ENCODE measurements around the gene CD79B. TPM values are rescaled to one million over a fixed set of nuclear protein-coding genes. Genes with fewer than 3 reads are reported as not detected.

Gene CD79B
- total RNA-seq, 1 experiment from 2014 or later: not detected

DNA sequence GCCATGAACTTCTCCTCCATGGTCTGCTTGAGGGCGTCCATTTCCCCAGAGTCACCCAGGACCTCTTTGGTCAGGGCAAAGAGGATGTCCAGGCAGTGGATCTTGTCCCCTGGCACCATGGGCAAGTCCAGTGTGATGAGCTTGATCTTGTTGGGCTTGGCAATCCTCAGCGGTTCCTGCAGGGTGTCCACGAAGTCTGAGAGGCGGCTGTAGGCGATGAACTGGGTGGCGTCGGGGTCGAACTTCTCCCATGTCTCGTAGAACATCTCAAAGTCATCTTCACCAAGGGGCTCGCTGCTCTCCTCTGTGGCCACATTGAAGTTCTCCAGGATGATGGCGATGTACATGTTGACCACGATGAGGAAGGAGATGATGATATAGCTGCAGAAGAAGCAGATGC lies 9.0 kb upstream of the CD79B start:
- Histone ChIP-seq H3K36me3 (ENCODE audit: control insufficient read depth, insufficient read depth, low read length) (no peaks in the 10 kb centered on the region), H3K27me3 (replicated peaks; ENCODE audit: control insufficient read depth, insufficient read depth, low read length) (no peaks in the 10 kb centered on the region), H3K4me3 (ENCODE audit: low read depth, low read length) (no peak overlapping the region), H3K4me1 (no peaks in the 10 kb centered on the region), H3K9me3 (0 out of 2 replicates have a peak, but pooled peaks cover 4% of the 10 kb centered on the region)
- TF ChIP-seq, protein P1, sequence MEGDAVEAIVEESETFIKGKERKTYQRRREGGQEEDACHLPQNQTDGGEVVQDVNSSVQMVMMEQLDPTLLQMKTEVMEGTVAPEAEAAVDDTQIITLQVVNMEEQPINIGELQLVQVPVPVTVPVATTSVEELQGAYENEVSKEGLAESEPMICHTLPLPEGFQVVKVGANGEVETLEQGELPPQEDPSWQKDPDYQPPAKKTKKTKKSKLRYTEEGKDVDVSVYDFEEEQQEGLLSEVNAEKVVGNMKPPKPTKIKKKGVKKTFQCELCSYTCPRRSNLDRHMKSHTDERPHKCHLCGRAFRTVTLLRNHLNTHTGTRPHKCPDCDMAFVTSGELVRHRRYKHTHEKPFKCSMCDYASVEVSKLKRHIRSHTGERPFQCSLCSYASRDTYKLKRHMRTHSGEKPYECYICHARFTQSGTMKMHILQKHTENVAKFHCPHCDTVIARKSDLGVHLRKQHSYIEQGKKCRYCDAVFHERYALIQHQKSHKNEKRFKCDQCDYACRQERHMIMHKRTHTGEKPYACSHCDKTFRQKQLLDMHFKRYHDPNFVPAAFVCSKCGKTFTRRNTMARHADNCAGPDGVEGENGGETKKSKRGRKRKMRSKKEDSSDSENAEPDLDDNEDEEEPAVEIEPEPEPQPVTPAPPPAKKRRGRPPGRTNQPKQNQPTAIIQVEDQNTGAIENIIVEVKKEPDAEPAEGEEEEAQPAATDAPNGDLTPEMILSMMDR (IDR thresholded peaks at IDR 0.05; ENCODE audit: insufficient read depth in 1 of 2, low read depth in 1 of 2, low read length in 1 of 2, severe bottlenecking in 1 of 2, unreplicated experiment in 1 of 2): no peak
- ChIA-PET POLR2A (no interaction called here), CTCF (interaction anchor here (0.6 kb wide), 1 partner anchor 13 kb away, joined by 5 read pairs; no protein-coding TSS in a partner anchor)
- peaks cover 16% of the 10 kb centered on the region for H3K36me3 Mint-ChIP-seq (ENCODE audit: insufficient read depth, unreplicated experiment)
- BruUV-seq (replicated peaks): no TSS peak
- no peak overlapping the region for H3K4me3 Mint-ChIP-seq (ENCODE audit: unreplicated experiment)
- no peaks in the 10 kb centered on the region for H3K9me3 Mint-ChIP-seq (ENCODE audit: unreplicated experiment)
- no peaks in the 10 kb centered on the region for H3K4me1 Mint-ChIP-seq (ENCODE audit: low read depth, unreplicated experiment)
- no peak overlapping the region for H3K27ac Mint-ChIP-seq (ENCODE audit: unreplicated experiment)
- no peak for DNase-seq
- peaks cover 3% of the 10 kb centered on the region for H3K27me3 Mint-ChIP-seq (ENCODE audit: insufficient read depth, unreplicated experiment)
- intact Hi-C loops (cut with micrococcal nuclease; ENCODE audit: unreplicated experiment): no loop called here

GRCh38 chr17:63940584-63940983 lies 8.5 kb upstream of the CD79B start:
- TF ChIP-seq, protein P1 (IDR thresholded peaks at IDR 0.05; ENCODE audit: insufficient read depth in 1 of 2, low read depth in 1 of 2, low read length in 1 of 2, severe bottlenecking in 1 of 2, unreplicated experiment in 1 of 2): no peak
- H3K9me3 Mint-ChIP-seq (ENCODE audit: unreplicated experiment): no peaks in the 10 kb centered on the region
- intact Hi-C loops (cut with micrococcal nuclease; ENCODE audit: unreplicated experiment): no loop called here
- DNase-seq: no peak
- ChIA-PET CTCF (no interaction called here), POLR2A (no interaction called here)
- Histone ChIP-seq H3K27me3 (replicated peaks; ENCODE audit: control insufficient read depth, insufficient read depth, low read length) (no peaks in the 10 kb centered on the region), H3K4me1 (no peaks in the 10 kb centered on the region), H3K9me3 (0 out of 2 replicates have a peak, but pooled peaks cover 4% of the 10 kb centered on the region), H3K4me3 (ENCODE audit: low read depth, low read length) (no peak overlapping the region), H3K36me3 (ENCODE audit: control insufficient read depth, insufficient read depth, low read length) (no peaks in the 10 kb centered on the region)
- H3K27ac Mint-ChIP-seq (ENCODE audit: unreplicated experiment): no peak overlapping the region
- peaks cover 16% of the 10 kb centered on the region for H3K36me3 Mint-ChIP-seq (ENCODE audit: insufficient read depth, unreplicated experiment)
- H3K4me1 Mint-ChIP-seq (ENCODE audit: low read depth, unreplicated experiment): no peaks in the 10 kb centered on the region
- no peak overlapping the region for H3K4me3 Mint-ChIP-seq (ENCODE audit: unreplicated experiment)
- no TSS peak for BruUV-seq (replicated peaks)
- H3K27me3 Mint-ChIP-seq (ENCODE audit: insufficient read depth, unreplicated experiment): peaks cover 4% of the 10 kb centered on the region

DNA sequence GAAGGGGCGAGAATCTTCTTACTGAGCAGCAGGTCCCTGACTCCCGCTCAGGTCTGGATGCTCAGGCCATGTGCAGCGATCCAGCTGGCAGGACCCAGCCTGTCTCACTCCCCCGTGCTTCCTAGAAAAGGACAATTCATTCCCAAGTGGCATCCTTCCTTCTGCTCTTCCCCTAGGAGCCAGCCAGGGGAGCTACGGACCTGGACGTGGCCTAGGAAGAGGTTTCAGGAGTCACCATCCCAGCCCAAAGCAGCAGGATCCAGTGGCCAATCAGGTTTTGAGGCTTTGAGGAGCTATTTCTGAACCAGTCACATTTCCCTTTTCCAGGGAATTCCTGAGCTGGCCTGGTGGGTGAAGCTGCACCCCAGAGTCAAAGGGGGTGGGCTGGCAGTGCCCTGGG lies 7.8 kb upstream of the CD79B start:
- DNase-seq: no peak
- Mint-ChIP-seq H3K27ac (ENCODE audit: unreplicated experiment) (no peak overlapping the region), H3K4me1 (ENCODE audit: low read depth, unreplicated experiment) (no peaks in the 10 kb centered on the region), H3K9me3 (ENCODE audit: unreplicated experiment) (no peaks in the 10 kb centered on the region), H3K4me3 (ENCODE audit: unreplicated experiment) (no peak overlapping the region), H3K27me3 (ENCODE audit: insufficient read depth, unreplicated experiment) (peaks cover 4% of the 10 kb centered on the region), H3K36me3 (ENCODE audit: insufficient read depth, unreplicated experiment) (peaks cover 16% of the 10 kb centered on the region)
- ChIA-PET CTCF (interaction anchor here (0.5 kb wide), 1 partner anchor 20 kb away, joined by 5 read pairs; no protein-coding TSS in a partner anchor), POLR2A (no interaction called here)
- H3K9me3 ChIP-seq: 0 out of 2 replicates have a peak, but pooled peaks cover 4% of the 10 kb centered on the region
- no peaks in the 10 kb centered on the region for H3K27me3 ChIP-seq (replicated peaks; ENCODE audit: control insufficient read depth, insufficient read depth, low read length)
- intact Hi-C loops (cut with micrococcal nuclease; ENCODE audit: unreplicated experiment): no loop called here
- BruUV-seq (replicated peaks): no TSS peak
- no peaks in the 10 kb centered on the region for H3K4me1 ChIP-seq
- TF ChIP-seq, protein P1 (IDR thresholded peaks at IDR 0.05; ENCODE audit: insufficient read depth in 1 of 2, low read depth in 1 of 2, low read length in 1 of 2, severe bottlenecking in 1 of 2, unreplicated experiment in 1 of 2): no peak
- H3K4me3 ChIP-seq (ENCODE audit: low read depth, low read length): no peak overlapping the region
- H3K36me3 ChIP-seq (ENCODE audit: control insufficient read depth, insufficient read depth, low read length): no peaks in the 10 kb centered on the region
